GM18511 (cell line): ENCODE measurements around the gene TMEM106C.
"Not testable (repeated sequence)": the region's sequence is repeated elsewhere in the genome, so short reads cannot be mapped to it uniquely, and the experiment has no call there.

ENCODE experiments used
- ATAC-seq: cut with Tn5 transposase; IDR thresholded peaks from one replicate; pipeline ENCODE4 v1.9.1; 2021; ENCODE audit warnings: mild to moderate bottlenecking, moderate library complexity; ENCODE audit not compliant: unreplicated experiment

The TMEM106C gene

GRCh38 chr12:47949441-47950341 lies 13.7 kb upstream of the TMEM106C start:
- ATAC-seq: peak; percentile 48

- no peak for ATAC-seq
Measured at GRCh38 chr12:47950856-47951468, 12.4 kb upstream of the TMEM106C start.

- ATAC-seq: no peak
Measured at GRCh38 chr12:47954058-47954457, 9.3 kb upstream of the TMEM106C start.

GRCh38 chr12:47954467-47955045 lies 8.8 kb upstream of the TMEM106C start:
- no peak for ATAC-seq

GRCh38 chr12:47955059-47955458 lies 8.3 kb upstream of the TMEM106C start:
- no peak for ATAC-seq

GRCh38 chr12:47957671-47958070 lies 5.7 kb upstream of the TMEM106C start:
- ATAC-seq: not testable (repeated sequence)

- no peak for ATAC-seq
Measured at GRCh38 chr12:47962198-47962597, 1.2 kb upstream of the TMEM106C start.

GRCh38 chr12:47964106-47964728 lies 821 bp downstream of the TMEM106C start:
- ATAC-seq: peak; percentile 21

GRCh38 chr12:47965581-47965980 lies 2.2 kb downstream of the TMEM106C start:
- no peak for ATAC-seq

GRCh38 chr12:47967461-47968321 lies 4.3 kb downstream of the TMEM106C start:
- ATAC-seq: no peak

GRCh38 chr12:47969845-47970244 lies 6.4 kb downstream of the TMEM106C start:
- no peak for ATAC-seq

GRCh38 chr12:47970843-47971242 lies 7.4 kb downstream of the TMEM106C start:
- no peak for ATAC-seq

GRCh38 chr12:47972895-47973294 lies 9.5 kb downstream of the TMEM106C start:
- no peak for ATAC-seq

GRCh38 chr12:47973870-47974269 lies 10.5 kb downstream of the TMEM106C start:
- ATAC-seq: no peak

- no peak for ATAC-seq
Measured at GRCh38 chr12:47975036-47975620, 11.7 kb downstream of the TMEM106C start.

GRCh38 chr12:47975816-47976215 lies 12.4 kb downstream of the TMEM106C start:
- ATAC-seq: no peak

GRCh38 chr12:47977046-47977771 lies 13.8 kb downstream of the TMEM106C start:
- no peak for ATAC-seq

- no peak for ATAC-seq
Measured at GRCh38 chr12:47977772-47978597, 14.6 kb downstream of the TMEM106C start.

GRCh38 chr12:47978598-47978873 lies 15.1 kb downstream of the TMEM106C start:
- ATAC-seq: no peak
